Keratinocyte (primary cell): Measurements from ENCODE around the gene HPSE2. TPM values are rescaled to one million over a fixed set of nuclear protein-coding genes. Genes with fewer than 3 reads are reported as not detected.

Experiments used
- DNase-seq: peaks from one replicate; pipeline ENCODE4 v3.0.0-alpha.2; 2011; ENCODE audit warnings: low read depth, missing footprints, low spot score
- FAIRE-seq: peaks from 2 replicates; lab custom pipeline; 2011; peaks lifted over from hg19 to GRCh38; lab: Jason Lieb, UNC
- H2AFZ ChIP-seq: 2 replicates; pipeline ENCODE4 v1.6.0; 2012; ENCODE audit warnings: low read length, control low read depth, inconsistent platforms; ENCODE audit not compliant: control insufficient read depth
- H3K27ac ChIP-seq: 2 replicates; pipeline ENCODE4 v1.5.1; 2011; ENCODE audit warnings: low read length; ENCODE audit not compliant: control insufficient read depth, insufficient read depth
- H3K27me3 ChIP-seq: 3 replicates; pipeline ENCODE4 v1.6.0; 2011; ENCODE audit warnings: low read length; ENCODE audit not compliant: control insufficient read depth, insufficient read depth; ENCODE audit errors: extremely low read depth
- H3K36me3 ChIP-seq, 2 experiments: 2 replicates in 1 of 2; 3 replicates in 1 of 2; pipeline ENCODE4 v1.5.1; 2011; ENCODE audit warnings: low read length in 2 of 2, mild to moderate bottlenecking in 1 of 2; ENCODE audit not compliant: control insufficient read depth in 2 of 2, insufficient read depth in 2 of 2; ENCODE audit errors: extremely low read depth in 1 of 2
- H3K4me1 ChIP-seq: 3 replicates; pipeline ENCODE4 v1.5.1; 2011; ENCODE audit warnings: low read length; ENCODE audit not compliant: control insufficient read depth, insufficient read depth; ENCODE audit errors: extremely low read depth
- H3K4me2 ChIP-seq: 3 replicates; pipeline ENCODE4 v1.6.0; 2011; ENCODE audit warnings: low read depth, low read length; ENCODE audit not compliant: control insufficient read depth, insufficient read depth; ENCODE audit errors: extremely low read depth
- H3K4me3 ChIP-seq, 3 experiments: fragments of 200-600 bp in 1 of 3; sonication (generic) in 1 of 3; 2 replicates in 2 of 3; 3 replicates in 1 of 3; pipeline ENCODE4 v1.5.1; 2011 to 2016; ENCODE audit warnings: low read length in 3 of 3, mild to moderate bottlenecking in 3 of 3, control low read depth in 2 of 3, inconsistent platforms in 1 of 3, low read depth in 1 of 3, mixed read lengths in 1 of 3, mixed run types in 1 of 3, moderate library complexity in 1 of 3; ENCODE audit not compliant: control insufficient read depth in 2 of 3, insufficient read depth in 2 of 3; ENCODE audit errors: extremely low read depth in 1 of 3
- H3K79me2 ChIP-seq: 2 replicates; pipeline ENCODE4 v1.6.0; 2012; ENCODE audit warnings: low read length; ENCODE audit not compliant: control insufficient read depth, insufficient read depth
- H3K9ac ChIP-seq: 3 replicates; pipeline ENCODE4 v1.6.0; 2011; ENCODE audit warnings: low read length; ENCODE audit not compliant: control insufficient read depth, insufficient read depth; ENCODE audit errors: extremely low read depth
- H3K9me1 ChIP-seq: 3 replicates; pipeline ENCODE4 v1.6.0; 2011; ENCODE audit warnings: low read length; ENCODE audit not compliant: control insufficient read depth, insufficient read depth; ENCODE audit errors: extremely low read depth
- H3K9me3 ChIP-seq: 2 replicates; pipeline ENCODE4 v1.5.1; 2012; ENCODE audit warnings: low read depth, low read length; ENCODE audit not compliant: control insufficient read depth
- H4K20me1 ChIP-seq: 3 replicates; pipeline ENCODE4 v1.6.0; 2011; ENCODE audit warnings: low read length; ENCODE audit not compliant: control insufficient read depth, insufficient read depth; ENCODE audit errors: extremely low read depth
- EZH2 ChIP-seq: IDR thresholded peaks from one replicate; pipeline ENCODE4 v1.6.1; 2012; ENCODE audit warnings: inconsistent platforms, mild to moderate bottlenecking, low read length, moderate library complexity
- dilution Hi-C: fragments of 300-500 bp; cut with MboI; formaldehyde crosslinking; loops from one replicate; pipeline ENCODE4 v1.7.0; 2020; ENCODE audit warnings: low sequenced_read_pairs; ENCODE audit not compliant: extremely low pct_ligation_motif_present
- polyA plus RNA-seq, 5 experiments: library from polyadenylated mRNA; depleted of rRNA in 3 of 5; stranded (reverse) in 3 of 5; stranded (forward) in 1 of 5; unstranded in 1 of 5; fragments of >200 nt; gene quantifications; 1 replicate in 1 of 5; 2 replicates in 3 of 5; 3 replicates in 1 of 5; pipeline versions ENCODE4 v1.2.1 to v1.2.3, GENCODE V29; 2011 to 2012; ENCODE audit warnings: missing spikeins in 2 of 5, low read depth in 1 of 5, low replicate concordance in 1 of 5
- TF ChIP-seq, protein P1 (sequence below), 3 experiments: IDR thresholded peaks in 1 of 3; conservative IDR thresholded peaks in 1 of 3; optimal IDR thresholded peaks in 1 of 3; 2 replicates in 2 of 3; 3 replicates in 1 of 3; pipeline versions ENCODE3 to v1.5.1; 2011; ENCODE audit warnings: low read length in 3 of 3, mild to moderate bottlenecking in 3 of 3, moderate library complexity in 2 of 3, control low read depth in 1 of 3, inconsistent platforms in 1 of 3; ENCODE audit not compliant: insufficient read depth in 2 of 3; ENCODE audit errors: extremely low read depth in 1 of 3

Gene HPSE2
- polyA plus RNA-seq, 1 donor (not counting 4 experiments of a cell fraction or from before 2014, with no cell fraction given): 0.01 TPM

GRCh38 chr10:98880971-98881370 is 354.7 kb downstream of the HPSE2 start:
- Histone ChIP-seq H3K36me3 (no peaks in the 10 kb centered on the region), H3K79me2 (no peaks in the 10 kb centered on the region), H3K4me2 (no peak overlapping the region), H3K9ac (no peak overlapping the region), H3K9me3 (no peaks in the 10 kb centered on the region), H3K4me1 (no peaks in the 10 kb centered on the region), H3K27ac (no peak overlapping the region), H4K20me1 (no peaks in the 10 kb centered on the region), H3K9me1 (no peaks in the 10 kb centered on the region), H3K27me3 (no peaks in the 10 kb centered on the region), H3K4me3 (no peak overlapping the region), H2AFZ (no peak overlapping the region)
- no peak for DNase-seq
- no peak for FAIRE-seq
- TF ChIP-seq EZH2: no peak
- TF ChIP-seq, protein P1, sequence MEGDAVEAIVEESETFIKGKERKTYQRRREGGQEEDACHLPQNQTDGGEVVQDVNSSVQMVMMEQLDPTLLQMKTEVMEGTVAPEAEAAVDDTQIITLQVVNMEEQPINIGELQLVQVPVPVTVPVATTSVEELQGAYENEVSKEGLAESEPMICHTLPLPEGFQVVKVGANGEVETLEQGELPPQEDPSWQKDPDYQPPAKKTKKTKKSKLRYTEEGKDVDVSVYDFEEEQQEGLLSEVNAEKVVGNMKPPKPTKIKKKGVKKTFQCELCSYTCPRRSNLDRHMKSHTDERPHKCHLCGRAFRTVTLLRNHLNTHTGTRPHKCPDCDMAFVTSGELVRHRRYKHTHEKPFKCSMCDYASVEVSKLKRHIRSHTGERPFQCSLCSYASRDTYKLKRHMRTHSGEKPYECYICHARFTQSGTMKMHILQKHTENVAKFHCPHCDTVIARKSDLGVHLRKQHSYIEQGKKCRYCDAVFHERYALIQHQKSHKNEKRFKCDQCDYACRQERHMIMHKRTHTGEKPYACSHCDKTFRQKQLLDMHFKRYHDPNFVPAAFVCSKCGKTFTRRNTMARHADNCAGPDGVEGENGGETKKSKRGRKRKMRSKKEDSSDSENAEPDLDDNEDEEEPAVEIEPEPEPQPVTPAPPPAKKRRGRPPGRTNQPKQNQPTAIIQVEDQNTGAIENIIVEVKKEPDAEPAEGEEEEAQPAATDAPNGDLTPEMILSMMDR (optimal IDR thresholded peaks at IDR 0.05 in 1 of 3, IDR thresholded peaks at IDR 0.05 in 1 of 3, conservative IDR thresholded peaks at IDR 0.05 in 1 of 3; ENCODE audit: extremely low read depth in 1 of 3, insufficient read depth in 2 of 3, low read length in 3 of 3): no peak
- dilution Hi-C loops: no loop called here

- Histone ChIP-seq H4K20me1 (no peaks in the 10 kb centered on the region), H3K36me3 (no peaks in the 10 kb centered on the region), H2AFZ (no peak overlapping the region), H3K27ac (no peak overlapping the region), H3K27me3 (no peaks in the 10 kb centered on the region), H3K79me2 (no peaks in the 10 kb centered on the region), H3K9me1 (no peaks in the 10 kb centered on the region), H3K4me2 (no peak overlapping the region), H3K9ac (no peak overlapping the region), H3K4me1 (no peaks in the 10 kb centered on the region), H3K4me3 (no peak overlapping the region), H3K9me3 (no peaks in the 10 kb centered on the region)
- TF ChIP-seq, protein P1 (optimal IDR thresholded peaks at IDR 0.05 in 1 of 3, IDR thresholded peaks at IDR 0.05 in 1 of 3, conservative IDR thresholded peaks at IDR 0.05 in 1 of 3; ENCODE audit: extremely low read depth in 1 of 3, insufficient read depth in 2 of 3, low read length in 3 of 3): no peak
- TF ChIP-seq EZH2: no peak
- dilution Hi-C loops: no loop called here
- FAIRE-seq (no peak), DNase-seq (no peak)
Measured at GRCh38 chr10:98878921-98879320, 356.7 kb downstream of the HPSE2 start.
